OCI-LY1 (cell line): ENCODE results near the gene SLC28A3.

ENCODE experiments used
- H2AFZ ChIP-seq: fragments of 200-600 bp; sonication (generic), shearing (Covaris generic); 2 replicates; pipeline ENCODE4 v1.6.0; 2014; ENCODE audit warnings: antibody characterized with exemption, mild to moderate bottlenecking, low read length
- H3F3A ChIP-seq: fragments of 200-600 bp; sonication (generic), shearing (Covaris generic); 2 replicates; pipeline ENCODE4 v1.6.0; 2014; ENCODE audit warnings: mild to moderate bottlenecking, antibody characterized with exemption, low read length, moderate library complexity; ENCODE audit not compliant: insufficient read depth
- H3K27ac ChIP-seq: fragments of 200-600 bp; sonication (generic); 2 replicates; pipeline ENCODE4 v1.5.1; 2014; ENCODE audit warnings: low read length, mixed run types, mild to moderate bottlenecking, low read depth; ENCODE audit not compliant: poor library complexity, severe bottlenecking
- H3K27me3 ChIP-seq: fragments of 200-600 bp; sonication (generic); 2 replicates; pipeline ENCODE4 v1.6.0; 2014; ENCODE audit warnings: antibody characterized with exemption, mild to moderate bottlenecking, low read length, moderate library complexity; ENCODE audit not compliant: insufficient read depth
- H3K36me3 ChIP-seq: fragments of 200-600 bp; sonication (generic); 2 replicates; pipeline ENCODE4 v1.6.1; 2014; ENCODE audit warnings: mild to moderate bottlenecking, antibody characterized with exemption, low read length, moderate library complexity, mixed read lengths; ENCODE audit not compliant: insufficient read depth
- H3K4me1 ChIP-seq: fragments of 200-600 bp; sonication (generic); 2 replicates; pipeline ENCODE4 v1.5.1; 2014; ENCODE audit warnings: mild to moderate bottlenecking, low read length, moderate library complexity; ENCODE audit not compliant: insufficient read depth, severe bottlenecking
- H3K4me2 ChIP-seq: fragments of 200-600 bp; sonication (generic), shearing (Covaris generic); 2 replicates; pipeline ENCODE4 v1.6.1; 2014; ENCODE audit warnings: low read length
- H3K4me3 ChIP-seq: fragments of 200-600 bp; sonication (generic); 2 replicates; pipeline ENCODE4 v1.5.1; 2014; ENCODE audit warnings: low read length, low read depth, mild to moderate bottlenecking, mixed read lengths; ENCODE audit not compliant: poor library complexity, severe bottlenecking
- H3K79me2 ChIP-seq: fragments of 200-600 bp; shearing (Covaris generic); 2 replicates; pipeline ENCODE4 v1.6.1; 2016; ENCODE audit warnings: mixed run types, low read length, mixed read lengths; ENCODE audit not compliant: insufficient read depth
- H3K9ac ChIP-seq: fragments of 200-600 bp; sonication (generic), shearing (Covaris generic); 2 replicates; pipeline ENCODE4 v1.6.1; 2014; ENCODE audit warnings: mild to moderate bottlenecking, low read length, mixed read lengths
- H3K9me2 ChIP-seq: fragments of 200-600 bp; sonication (generic), shearing (Covaris generic); 2 replicates; pipeline ENCODE4 v1.6.1; 2014; ENCODE audit warnings: low read depth, mild to moderate bottlenecking, low read length, mixed read lengths
- H3K9me3 ChIP-seq: fragments of 200-600 bp; shearing (Covaris generic); 2 replicates; pipeline ENCODE4 v1.6.1; 2014; ENCODE audit warnings: low read length, mixed read lengths
- H4K20me1 ChIP-seq: fragments of 200-600 bp; sonication (generic), shearing (Covaris generic); 2 replicates; pipeline ENCODE4 v1.6.0; 2016; ENCODE audit warnings: mild to moderate bottlenecking, low read length; ENCODE audit not compliant: insufficient read depth
- EZH2 ChIP-seq: fragments of 200-600 bp; sonication (generic), shearing (Covaris generic); IDR thresholded peaks from 2 replicates; pipeline ENCODE4 v1.8.0; 2017; ENCODE audit warnings: borderline replicate concordance, mixed run types, mild to moderate bottlenecking, antibody characterized with exemption, low read length, moderate library complexity, mixed read lengths
- TF ChIP-seq, protein P1 (sequence below): fragments of 200-600 bp; sonication (generic), shearing (Covaris generic); IDR thresholded peaks from 2 replicates; pipeline ENCODE4 v1.5.1; 2017; ENCODE audit warnings: mild to moderate bottlenecking, antibody characterized with exemption, low read length, moderate library complexity, mixed read lengths

The SLC28A3 gene

GRCh38 chr9:84357275-84357674 lies 16.7 kb upstream of the SLC28A3 start:
- Histone ChIP-seq H4K20me1 (no peaks in the 10 kb centered on the region), H3K4me3 (no peak overlapping the region), H3K27me3 (no peaks in the 10 kb centered on the region), H2AFZ (no peak overlapping the region), H3K27ac (no peak overlapping the region), H3K36me3 (no peaks in the 10 kb centered on the region), H3K9ac (no peak overlapping the region), H3K79me2 (no peaks in the 10 kb centered on the region), H3K4me1 (no peaks in the 10 kb centered on the region), H3K9me2 (no peaks in the 10 kb centered on the region), H3F3A (no peaks in the 10 kb centered on the region), H3K9me3 (no peaks in the 10 kb centered on the region), H3K4me2 (no peak overlapping the region)
- TF ChIP-seq EZH2 = no peak
- TF ChIP-seq, protein P1, sequence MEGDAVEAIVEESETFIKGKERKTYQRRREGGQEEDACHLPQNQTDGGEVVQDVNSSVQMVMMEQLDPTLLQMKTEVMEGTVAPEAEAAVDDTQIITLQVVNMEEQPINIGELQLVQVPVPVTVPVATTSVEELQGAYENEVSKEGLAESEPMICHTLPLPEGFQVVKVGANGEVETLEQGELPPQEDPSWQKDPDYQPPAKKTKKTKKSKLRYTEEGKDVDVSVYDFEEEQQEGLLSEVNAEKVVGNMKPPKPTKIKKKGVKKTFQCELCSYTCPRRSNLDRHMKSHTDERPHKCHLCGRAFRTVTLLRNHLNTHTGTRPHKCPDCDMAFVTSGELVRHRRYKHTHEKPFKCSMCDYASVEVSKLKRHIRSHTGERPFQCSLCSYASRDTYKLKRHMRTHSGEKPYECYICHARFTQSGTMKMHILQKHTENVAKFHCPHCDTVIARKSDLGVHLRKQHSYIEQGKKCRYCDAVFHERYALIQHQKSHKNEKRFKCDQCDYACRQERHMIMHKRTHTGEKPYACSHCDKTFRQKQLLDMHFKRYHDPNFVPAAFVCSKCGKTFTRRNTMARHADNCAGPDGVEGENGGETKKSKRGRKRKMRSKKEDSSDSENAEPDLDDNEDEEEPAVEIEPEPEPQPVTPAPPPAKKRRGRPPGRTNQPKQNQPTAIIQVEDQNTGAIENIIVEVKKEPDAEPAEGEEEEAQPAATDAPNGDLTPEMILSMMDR = no peak

GRCh38 chr9:84354035-84354434 lies 13.5 kb upstream of the SLC28A3 start:
- H3K4me1 ChIP-seq = no peaks in the 10 kb centered on the region
- no peaks in the 10 kb centered on the region for H3K27me3 ChIP-seq
- H3F3A ChIP-seq = no peaks in the 10 kb centered on the region
- no peak overlapping the region for H2AFZ ChIP-seq
- no peaks in the 10 kb centered on the region for H3K9me3 ChIP-seq
- H3K9ac ChIP-seq = no peak overlapping the region
- H3K79me2 ChIP-seq = no peaks in the 10 kb centered on the region
- H3K9me2 ChIP-seq = no peaks in the 10 kb centered on the region
- H3K36me3 ChIP-seq = no peaks in the 10 kb centered on the region
- no peaks in the 10 kb centered on the region for H4K20me1 ChIP-seq
- no peak for TF ChIP-seq EZH2
- TF ChIP-seq, protein P1 = no peak
- no peak overlapping the region for H3K27ac ChIP-seq
- no peak overlapping the region for H3K4me2 ChIP-seq
- H3K4me3 ChIP-seq = no peak overlapping the region

- no peaks in the 10 kb centered on the region for H4K20me1 ChIP-seq
- no peaks in the 10 kb centered on the region for H3K9me3 ChIP-seq
- no peaks in the 10 kb centered on the region for H3K9me2 ChIP-seq
- no peak overlapping the region for H2AFZ ChIP-seq
- no peak overlapping the region for H3K9ac ChIP-seq
- no peaks in the 10 kb centered on the region for H3F3A ChIP-seq
- H3K36me3 ChIP-seq = no peaks in the 10 kb centered on the region
- H3K4me1 ChIP-seq = no peaks in the 10 kb centered on the region
- no peaks in the 10 kb centered on the region for H3K79me2 ChIP-seq
- no peak overlapping the region for H3K27ac ChIP-seq
- no peaks in the 10 kb centered on the region for H3K27me3 ChIP-seq
- no peak overlapping the region for H3K4me3 ChIP-seq
- no peak overlapping the region for H3K4me2 ChIP-seq
- TF ChIP-seq, protein P1 = no peak
- TF ChIP-seq EZH2 = no peak
Measured at GRCh38 chr9:84349671-84350070, 9.1 kb upstream of the SLC28A3 start.
